GM21526 (cell line): ENCODE data around the gene CSRP1.
A peak's percentile ranks its signal among the peaks of the same experiment; 100 is the strongest.
"Not testable (repeated sequence)": the region's sequence is repeated elsewhere in the genome, so short reads cannot be mapped to it uniquely, and the experiment has no call there.

Experiments
- ATAC-seq: cut with Tn5 transposase; IDR thresholded peaks from one replicate; pipeline ENCODE4 v1.9.1; 2021; ENCODE audit warnings: moderate library complexity; ENCODE audit not compliant: unreplicated experiment, low FRiP score

CSRP1 gene

DNA sequence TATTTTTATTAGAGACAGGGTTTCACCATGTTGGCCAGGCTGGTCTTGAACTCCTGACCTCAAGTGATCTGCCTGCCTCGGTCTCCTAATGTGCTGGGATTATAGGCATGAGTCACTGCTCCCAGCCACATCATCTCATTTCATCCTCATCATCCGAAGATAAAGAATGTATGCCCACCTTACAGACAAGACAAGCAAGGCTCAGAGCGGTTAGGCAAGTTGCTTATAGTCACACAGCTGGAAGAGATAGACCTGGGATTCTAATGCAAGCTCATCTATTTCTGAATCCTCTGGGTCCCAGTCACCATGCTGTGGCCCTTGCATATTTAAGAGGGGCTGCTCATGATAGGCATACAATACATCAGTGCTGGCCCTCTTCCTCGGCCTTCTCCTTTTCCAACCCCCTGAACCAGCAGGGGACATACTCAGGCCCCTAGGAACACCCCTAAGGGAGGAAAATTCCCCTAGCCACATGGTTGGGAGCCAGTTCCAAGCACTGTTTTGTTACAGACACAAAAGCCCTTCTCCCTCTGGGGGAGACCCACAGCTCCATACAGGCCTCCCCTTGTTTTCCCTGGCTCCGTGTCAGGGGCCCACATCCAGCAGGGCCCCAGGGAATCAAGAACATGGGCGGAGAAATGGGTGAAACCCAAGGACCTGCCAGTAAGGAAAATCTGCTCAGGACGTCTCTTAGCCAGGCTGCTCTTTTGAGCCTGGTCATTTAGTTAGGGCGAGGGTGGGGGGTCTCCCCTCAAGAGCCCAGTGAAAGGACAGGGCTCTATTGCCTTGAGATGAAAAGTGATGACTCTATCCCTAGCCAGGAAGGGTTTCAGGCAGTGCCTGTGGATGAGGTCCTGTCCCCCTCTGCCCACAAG is 6.9 kb downstream of the CSRP1 start:
- ATAC-seq: no peak

- no peak for ATAC-seq
These were observed 7.7 kb downstream of the CSRP1 start for GRCh38 chr1:201499191-201499590.

- no peak for ATAC-seq
These were observed 8.3 kb downstream of the CSRP1 start for GRCh38 chr1:201498621-201499020.

GRCh38 chr1:201497935-201498509 is 8.9 kb downstream of the CSRP1 start:
- no peak for ATAC-seq

- ATAC-seq: no peak
These were observed 10.6 kb downstream of the CSRP1 start for GRCh38 chr1:201496296-201496690.

GRCh38 chr1:201495551-201496295 is 11.2 kb downstream of the CSRP1 start:
- ATAC-seq: no peak

- no peak for ATAC-seq
These were observed 12.9 kb downstream of the CSRP1 start for GRCh38 chr1:201493757-201494617.

DNA sequence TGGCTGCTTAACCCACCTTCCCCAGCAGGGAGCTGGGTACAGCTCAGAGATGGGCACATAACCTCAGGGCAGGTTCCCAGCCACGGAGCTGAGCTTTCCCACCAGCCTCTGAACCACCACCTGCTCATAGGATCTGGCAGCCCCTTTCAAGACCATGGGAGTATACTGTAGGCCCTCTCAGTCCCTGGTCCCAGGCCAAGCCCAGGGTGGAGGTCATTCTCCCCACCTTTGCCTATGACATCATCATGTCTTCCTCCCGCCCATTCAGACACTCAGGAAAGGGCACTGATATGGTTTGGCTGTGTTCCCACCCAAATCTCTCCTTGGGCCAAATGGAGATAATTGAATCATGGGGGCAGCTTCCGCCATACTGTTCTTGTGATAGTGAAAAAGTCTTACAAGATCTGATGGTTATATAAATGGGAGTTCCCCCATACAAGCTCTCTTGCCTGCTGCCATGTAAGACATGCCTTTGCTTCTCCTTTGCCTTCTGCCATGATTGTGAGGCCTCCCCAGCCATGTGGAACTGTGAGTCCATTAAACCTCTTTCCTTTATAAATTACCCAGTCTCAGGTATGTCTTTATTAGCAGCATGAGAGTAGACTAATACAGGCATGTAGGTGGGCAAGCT is 13.8 kb downstream of the CSRP1 start:
- ATAC-seq: not testable (repeated sequence)

DNA sequence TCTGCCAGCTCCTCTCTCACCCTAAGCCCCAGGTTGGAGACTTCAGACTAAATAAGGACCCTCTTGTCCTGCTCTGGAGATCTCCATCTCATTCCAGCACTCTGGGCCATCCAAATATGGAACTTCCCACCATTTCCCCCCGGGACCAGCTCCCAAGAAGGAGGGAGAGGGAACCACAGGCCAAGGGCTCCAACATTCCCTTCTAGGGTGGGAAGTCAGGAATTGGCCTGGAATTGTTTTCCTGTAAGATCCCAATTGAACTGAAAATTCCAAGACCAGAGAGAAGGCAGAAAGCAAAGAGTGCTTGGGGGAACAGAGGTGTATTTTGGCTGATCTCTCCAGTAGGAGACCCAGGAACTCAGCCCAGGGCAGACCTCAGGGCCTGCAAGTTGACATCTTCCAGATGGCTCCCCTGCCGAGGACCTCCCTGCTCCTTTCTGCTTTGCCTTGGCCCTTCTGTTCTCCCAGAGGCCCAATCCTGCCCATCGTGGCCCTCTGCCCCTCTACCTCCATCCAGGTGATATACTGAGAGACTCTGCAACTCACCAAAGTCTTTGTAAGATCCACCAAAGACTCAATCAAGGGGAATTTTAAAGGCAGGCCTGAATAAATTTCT is 14.9 kb downstream of the CSRP1 start:
- ATAC-seq: no peak

GRCh38 chr1:201490708-201491131 is 16.2 kb downstream of the CSRP1 start:
- no peak for ATAC-seq

GRCh38 chr1:201489643-201490261 is 17.2 kb downstream of the CSRP1 start:
- no peak for ATAC-seq

- ATAC-seq: no peak
These were observed 17.9 kb downstream of the CSRP1 start for GRCh38 chr1:201488830-201489589.

DNA sequence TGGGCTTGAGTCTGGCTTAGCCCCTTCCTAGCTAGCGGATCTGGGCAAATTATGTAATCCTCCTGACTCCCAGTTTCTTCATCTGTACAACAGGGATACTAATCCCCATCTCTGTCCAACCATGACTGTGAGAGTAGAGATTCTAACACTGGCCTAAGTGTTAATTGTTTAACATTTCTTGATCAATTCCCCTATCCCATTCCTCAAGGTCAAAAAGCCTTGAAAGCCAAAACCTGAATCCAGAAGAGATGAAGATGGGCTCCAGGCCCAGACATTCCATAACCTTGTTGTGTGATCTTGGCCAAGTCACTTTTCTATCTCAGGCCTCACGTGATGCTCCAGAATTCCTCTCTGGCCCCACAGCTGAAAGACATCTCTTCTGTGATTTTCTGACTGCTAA is 19.2 kb downstream of the CSRP1 start:
- no peak for ATAC-seq

GRCh38 chr1:201486187-201486586 is 20.7 kb downstream of the CSRP1 start:
- no peak for ATAC-seq

GRCh38 chr1:201485184-201485774 is 21.6 kb downstream of the CSRP1 start:
- no peak for ATAC-seq

- ATAC-seq: no peak
These were observed 23.5 kb downstream of the CSRP1 start for GRCh38 chr1:201483373-201483949.

DNA sequence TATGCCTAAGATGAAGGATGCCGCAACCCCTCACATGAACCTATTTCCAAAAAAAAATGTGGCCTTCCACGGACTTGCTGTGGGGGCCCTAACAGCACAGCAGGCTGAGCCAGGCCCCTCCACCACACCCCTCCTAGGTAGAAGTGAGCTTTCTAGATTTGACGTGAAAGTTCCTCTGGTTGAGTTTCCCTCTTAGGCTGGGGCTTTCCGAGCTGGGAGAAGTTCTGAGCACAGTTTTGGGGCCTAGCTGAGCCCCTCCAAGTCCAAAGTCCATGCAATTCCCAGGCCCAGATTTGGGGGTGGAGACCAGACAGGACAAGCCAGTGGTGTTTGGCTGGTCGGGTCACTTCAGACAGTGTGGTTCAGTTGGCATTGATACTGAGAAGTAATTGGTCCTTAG is 24.2 kb downstream of the CSRP1 start:
- peak; percentile 46 for ATAC-seq
